OCI-LY7 (cell line): ENCODE results near the gene GZMM. TPM values are rescaled to one million over a fixed set of nuclear protein-coding genes. Genes with fewer than 3 reads are reported as not detected.

Experiments
- BruUV-seq: library from RNA; stranded (reverse); fragments of 400-500 nt; replicated peaks from 2 replicates; lab custom pipeline; 2021; lab: Mats Ljungman, UMichigan
- CTCF ChIA-PET: fragments of 300-600 bp; sonication (Branson Sonifier 250); formaldehyde crosslinking; loops from one replicate; lab custom pipeline; 2022; ENCODE audit warnings: antibody characterized with exemption; ENCODE audit not compliant: unreplicated experiment; lab: Charles Lee
- POLR2A ChIA-PET: fragments of 300-600 bp; sonication (Branson Sonifier 250); formaldehyde crosslinking; loops from one replicate; lab custom pipeline; 2022; ENCODE audit warnings: antibody characterized with exemption; lab: Charles Lee
- DNase-seq: peaks from one replicate; pipeline ENCODE4 v3.0.0-alpha.2; 2015; ENCODE audit warnings: low spot score
- H2AFZ ChIP-seq: fragments of 200-600 bp; sonication (generic), shearing (Covaris generic); 2 replicates; pipeline ENCODE4 v1.6.1; 2014; ENCODE audit warnings: mild to moderate bottlenecking, antibody characterized with exemption, low read length, moderate library complexity
- H3K27ac ChIP-seq: fragments of 200-600 bp; sonication (generic); 2 replicates; pipeline ENCODE4 v1.5.1; 2014; ENCODE audit warnings: mixed run types, low read depth, mild to moderate bottlenecking, moderate library complexity, low read length, inconsistent platforms; ENCODE audit not compliant: poor library complexity, severe bottlenecking
- H3K36me3 ChIP-seq: fragments of 200-600 bp; sonication (generic); 2 replicates; pipeline ENCODE4 v1.6.1; 2014; ENCODE audit warnings: mild to moderate bottlenecking, antibody characterized with exemption, low read length, moderate library complexity, mixed read lengths; ENCODE audit not compliant: insufficient read depth
- H3K4me1 ChIP-seq: fragments of 200-600 bp; sonication (generic); 2 replicates; pipeline ENCODE4 v1.5.1; 2014; ENCODE audit warnings: mild to moderate bottlenecking, low read length; ENCODE audit not compliant: insufficient read depth, poor library complexity, severe bottlenecking
- H3K4me2 ChIP-seq: fragments of 200-600 bp; sonication (generic); 2 replicates; pipeline ENCODE4 v1.6.1; 2014; ENCODE audit warnings: mild to moderate bottlenecking, low read length
- H3K4me3 ChIP-seq: fragments of 200-600 bp; sonication (generic); 2 replicates; pipeline ENCODE4 v1.5.1; 2014; ENCODE audit warnings: mild to moderate bottlenecking, low read depth, low read length; ENCODE audit not compliant: poor library complexity, severe bottlenecking
- H3K79me2 ChIP-seq: fragments of 200-600 bp; sonication (generic); 2 replicates; pipeline ENCODE4 v1.6.1; 2016; ENCODE audit warnings: low read depth, mild to moderate bottlenecking, low read length, moderate library complexity, mixed read lengths; ENCODE audit not compliant: insufficient read depth
- H3K9me2 ChIP-seq: fragments of 200-600 bp; sonication (generic); 2 replicates; pipeline ENCODE4 v1.6.1; 2016; ENCODE audit warnings: mild to moderate bottlenecking, low read length, mixed read lengths; ENCODE audit not compliant: insufficient read depth
- H3K9me3 ChIP-seq: fragments of 200-600 bp; sonication (generic); 2 replicates; pipeline ENCODE4 v1.6.1; 2014; ENCODE audit warnings: mild to moderate bottlenecking, mixed run types, low read length, mixed read lengths
- H4K20me1 ChIP-seq: fragments of 200-600 bp; sonication (generic); 2 replicates; pipeline ENCODE4 v1.6.1; 2014; ENCODE audit warnings: mild to moderate bottlenecking, antibody characterized with exemption, low read length, moderate library complexity, mixed read lengths; ENCODE audit not compliant: insufficient read depth
- EZH2phosphoT487 ChIP-seq: fragments of 200-600 bp; sonication (generic); IDR thresholded peaks from 2 replicates; pipeline ENCODE4 v1.6.1; 2018; ENCODE audit warnings: low read depth, borderline replicate concordance, mild to moderate bottlenecking, mixed run types, antibody characterized with exemption, low read length, moderate library complexity, mixed read lengths
- intact Hi-C: fragments of 100-400 bp; cut with micrococcal nuclease; formaldehyde crosslinking; loops from one replicate; pipeline ENCODE4 v1.10.0; 2022; ENCODE audit not compliant: unreplicated experiment
- total RNA-seq, 2 experiments: library from RNA; depleted of rRNA in 1 of 2; stranded (reverse); fragments of >200 nt in 1 of 2; shearing (Covaris generic) in 1 of 2; gene quantifications; 2 replicates each; pipeline ENCODE4 v1.2.3, GENCODE V29; 2014 to 2022
- TF ChIP-seq, protein P1 (sequence below): fragments of 200-600 bp; sonication (generic); conservative IDR thresholded peaks from 2 replicates; pipeline ENCODE4 v1.5.1; 2014; ENCODE audit warnings: mild to moderate bottlenecking, antibody characterized with exemption, low read length, moderate library complexity, mixed read lengths

GZMM gene
- total RNA-seq, 2 experiments from 2014 or later: not detected

DNA sequence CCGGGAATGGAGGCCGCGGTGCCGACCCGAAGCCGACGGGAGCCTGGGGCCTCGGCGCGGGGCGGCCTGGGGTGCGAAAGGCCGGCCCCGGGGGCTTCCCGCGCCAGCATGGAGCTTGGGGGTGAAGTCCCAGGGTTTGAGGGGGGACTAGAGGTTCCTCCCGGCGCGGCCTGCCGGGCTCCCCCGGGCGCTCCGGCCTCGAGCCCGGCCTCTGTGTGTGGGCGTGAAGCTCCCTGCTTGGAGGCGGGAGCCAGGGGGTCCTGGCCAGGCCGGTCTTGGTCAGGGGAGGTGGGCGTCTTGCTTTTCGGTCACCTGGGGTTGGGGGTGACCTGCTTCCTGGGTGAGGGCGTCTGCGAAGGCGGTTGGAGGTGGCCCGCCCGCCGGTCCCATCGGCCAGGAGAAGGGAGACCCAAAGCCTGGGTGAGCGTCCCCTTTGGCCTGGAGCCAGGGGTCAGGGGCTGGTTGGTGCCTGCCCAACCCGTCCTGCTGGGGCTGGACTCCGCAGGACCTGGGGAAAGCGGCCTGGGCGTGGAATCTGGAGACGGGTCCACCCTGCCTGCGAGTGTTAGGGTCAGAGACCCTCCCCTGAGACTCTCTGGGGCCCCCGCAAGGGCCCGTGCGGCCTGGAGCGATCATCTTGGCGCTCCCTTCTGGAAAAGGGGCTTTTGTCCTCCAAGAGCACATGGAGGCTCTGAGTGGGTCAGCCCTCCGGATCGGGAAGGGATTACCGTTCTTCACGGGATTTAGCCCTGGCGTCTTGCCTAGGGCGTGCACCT is 29.1 kb downstream of the GZMM start:
- H3K4me1 ChIP-seq: peaks cover 32% of the 10 kb centered on the region
- H3K9me3 ChIP-seq: no peaks in the 10 kb centered on the region
- intact Hi-C loops: loop anchor here (2.0 to 5.0 kb wide), 4 partner anchors 41 to 224 kb away; partner anchors contain the start of genes CDC34, POLRMT, PTBP1 and RNF126
- no TSS peak for BruUV-seq
- H3K4me2 ChIP-seq: peak overlapping the region; percentile 78
- H3K9me2 ChIP-seq: no peaks in the 10 kb centered on the region
- peak overlapping the region; percentile 95 for H3K4me3 ChIP-seq
- ChIA-PET CTCF (interaction anchor here (0.6 kb wide), 1 partner anchor 70 kb away, joined by 6 read pairs; no protein-coding TSS in a partner anchor), POLR2A (no interaction called here)
- TF ChIP-seq, protein P1, sequence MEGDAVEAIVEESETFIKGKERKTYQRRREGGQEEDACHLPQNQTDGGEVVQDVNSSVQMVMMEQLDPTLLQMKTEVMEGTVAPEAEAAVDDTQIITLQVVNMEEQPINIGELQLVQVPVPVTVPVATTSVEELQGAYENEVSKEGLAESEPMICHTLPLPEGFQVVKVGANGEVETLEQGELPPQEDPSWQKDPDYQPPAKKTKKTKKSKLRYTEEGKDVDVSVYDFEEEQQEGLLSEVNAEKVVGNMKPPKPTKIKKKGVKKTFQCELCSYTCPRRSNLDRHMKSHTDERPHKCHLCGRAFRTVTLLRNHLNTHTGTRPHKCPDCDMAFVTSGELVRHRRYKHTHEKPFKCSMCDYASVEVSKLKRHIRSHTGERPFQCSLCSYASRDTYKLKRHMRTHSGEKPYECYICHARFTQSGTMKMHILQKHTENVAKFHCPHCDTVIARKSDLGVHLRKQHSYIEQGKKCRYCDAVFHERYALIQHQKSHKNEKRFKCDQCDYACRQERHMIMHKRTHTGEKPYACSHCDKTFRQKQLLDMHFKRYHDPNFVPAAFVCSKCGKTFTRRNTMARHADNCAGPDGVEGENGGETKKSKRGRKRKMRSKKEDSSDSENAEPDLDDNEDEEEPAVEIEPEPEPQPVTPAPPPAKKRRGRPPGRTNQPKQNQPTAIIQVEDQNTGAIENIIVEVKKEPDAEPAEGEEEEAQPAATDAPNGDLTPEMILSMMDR: no peak
- TF ChIP-seq EZH2phosphoT487: no peak
- peak; percentile 49 for DNase-seq
- peaks cover 27% of the 10 kb centered on the region for H3K36me3 ChIP-seq
- peaks cover 6% of the 10 kb centered on the region; the same call in 1 of the 2 replicates for H4K20me1 ChIP-seq
- peak overlapping the region; percentile 88 for H3K27ac ChIP-seq
- peaks cover 53% of the 10 kb centered on the region for H3K79me2 ChIP-seq
- no peak overlapping the region for H2AFZ ChIP-seq

DNA sequence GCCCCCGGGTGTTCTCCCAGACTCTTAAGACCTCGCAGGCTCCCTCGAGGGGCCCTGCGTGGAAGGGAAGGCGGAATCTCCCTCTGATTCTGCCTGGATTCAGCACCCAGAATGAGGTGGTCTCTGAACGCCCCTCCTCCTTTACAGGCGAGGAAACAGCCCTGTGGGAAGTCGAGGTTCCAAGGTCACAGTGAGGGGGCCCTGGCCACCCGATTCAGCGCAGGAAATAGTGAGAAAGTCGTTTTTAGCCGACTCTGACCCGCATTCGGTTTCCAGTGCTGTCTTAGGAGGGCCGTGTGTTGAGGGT is 29.6 kb downstream of the GZMM start:
- H3K9me3 ChIP-seq: no peaks in the 10 kb centered on the region
- ChIA-PET POLR2A (no interaction called here), CTCF (no interaction called here)
- H3K9me2 ChIP-seq: no peaks in the 10 kb centered on the region
- peaks cover 53% of the 10 kb centered on the region for H3K79me2 ChIP-seq
- no peak overlapping the region for H2AFZ ChIP-seq
- TF ChIP-seq EZH2phosphoT487: no peak
- TF ChIP-seq, protein P1: no peak
- intact Hi-C loops: loop anchor here (2.0 to 5.0 kb wide), 4 partner anchors 41 to 224 kb away; partner anchors contain the start of genes CDC34, POLRMT, PTBP1 and RNF126
- H3K36me3 ChIP-seq: peaks cover 33% of the 10 kb centered on the region
- H3K4me3 ChIP-seq: peak overlapping the region; percentile 95
- no TSS peak for BruUV-seq
- peak overlapping the region; percentile 88 for H3K27ac ChIP-seq
- peaks cover 32% of the 10 kb centered on the region for H3K4me1 ChIP-seq
- DNase-seq: no peak
- peak overlapping the region; percentile 78 for H3K4me2 ChIP-seq
- H4K20me1 ChIP-seq: peaks cover 6% of the 10 kb centered on the region; the same call in 1 of the 2 replicates
